Effector memory CD8-positive, alpha-beta T cell (primary cell): ENCODE measurements around the gene CCL22.
"Not testable (repeated sequence)": the region's sequence is repeated elsewhere in the genome, so short reads cannot be mapped to it uniquely, and the experiment has no call there.

Source experiments
- ATAC-seq: fragments of 150-1000 bp; cut with Tn5 transposase; replicated peaks from 2 replicates; pipeline ENCODE4 v1.10.0; 2021; ENCODE audit warnings: mild to moderate bottlenecking, moderate library complexity
- DNase-seq, 3 experiments: peaks; one replicate each; pipeline ENCODE4 v3.0.0; 2021
- H3K27ac Mint-ChIP-seq, 2 donors: one replicate each; pipeline ENCODE4 v1.8.0; 2022; ENCODE audit warnings: mild to moderate bottlenecking in 2 of 2, mixed read lengths in 2 of 2, moderate library complexity in 2 of 2
- H3K27me3 Mint-ChIP-seq, 2 donors: one replicate each; pipeline ENCODE4 v1.8.0; 2022; ENCODE audit warnings: mixed read lengths in 2 of 2
- H3K36me3 Mint-ChIP-seq: one replicate; pipeline ENCODE4 v1.8.0; 2022; ENCODE audit warnings: mild to moderate bottlenecking, moderate library complexity, mixed read lengths; ENCODE audit not compliant: insufficient read depth
- H3K4me1 Mint-ChIP-seq, 2 donors: one replicate each; pipeline ENCODE4 v1.8.0; 2022; ENCODE audit warnings: low read depth in 2 of 2, mixed read lengths in 2 of 2
- H3K4me3 Mint-ChIP-seq, 2 donors: one replicate each; pipeline ENCODE4 v1.8.0; 2022; ENCODE audit warnings: mild to moderate bottlenecking in 2 of 2, mixed read lengths in 2 of 2, moderate library complexity in 2 of 2
- H3K9me3 Mint-ChIP-seq, 2 donors: one replicate each; pipeline ENCODE4 v1.8.0; 2022; ENCODE audit warnings: mixed read lengths in 2 of 2

CCL22 gene

GRCh38 chr16:57335366-57335765 lies 23.2 kb upstream of the CCL22 start:
- no peaks in the 10 kb centered on the region for H3K9me3 Mint-ChIP-seq
- no peaks in the 10 kb centered on the region for H3K36me3 Mint-ChIP-seq
- H3K4me1 Mint-ChIP-seq: no peaks in the 10 kb centered on the region
- no peak overlapping the region for H3K27ac Mint-ChIP-seq
- DNase-seq: no peak
- no peak overlapping the region for H3K4me3 Mint-ChIP-seq
- ATAC-seq: no peak
- peaks cover 31 to 55% of the 10 kb centered on the region in 2 donors for H3K27me3 Mint-ChIP-seq

GRCh38 chr16:57341062-57341440 lies 17.5 kb upstream of the CCL22 start:
- Mint-ChIP-seq H3K4me3 (no peak overlapping the region), H3K27ac (no peak overlapping the region), H3K27me3 (peaks cover 71 to 76% of the 10 kb centered on the region in 2 donors), H3K9me3 (no peaks in the 10 kb centered on the region), H3K4me1 (peaks cover 0 to 1% of the 10 kb centered on the region in 2 donors), H3K36me3 (no peaks in the 10 kb centered on the region)
- no peak for ATAC-seq
- DNase-seq: no peak

GRCh38 chr16:57341441-57342303 lies 16.9 kb upstream of the CCL22 start:
- no peaks in the 10 kb centered on the region for H3K36me3 Mint-ChIP-seq
- ATAC-seq: no peak
- no peak overlapping the region for H3K27ac Mint-ChIP-seq
- peaks cover 71 to 72% of the 10 kb centered on the region in 2 donors for H3K27me3 Mint-ChIP-seq
- no peak for DNase-seq
- no peaks in the 10 kb centered on the region for H3K9me3 Mint-ChIP-seq
- peaks cover 0 to 1% of the 10 kb centered on the region in 2 donors for H3K4me1 Mint-ChIP-seq
- no peak overlapping the region for H3K4me3 Mint-ChIP-seq

- DNase-seq, H3K27ac Mint-ChIP-seq, H3K4me1 Mint-ChIP-seq, H3K9me3 Mint-ChIP-seq, ATAC-seq, H3K4me3 Mint-ChIP-seq, H3K36me3 Mint-ChIP-seq: not testable (repeated sequence)
- H3K27me3 Mint-ChIP-seq: peaks cover 80 to 82% of the 10 kb centered on the region in 2 donors
These were observed 16.0 kb upstream of the CCL22 start for GRCh38 chr16:57342606-57343005.

GRCh38 chr16:57343221-57343620 lies 15.4 kb upstream of the CCL22 start:
- Mint-ChIP-seq H3K27me3 (peaks cover 82 to 85% of the 10 kb centered on the region in 2 donors), H3K9me3 (no peaks in the 10 kb centered on the region), H3K36me3 (no peaks in the 10 kb centered on the region), H3K4me1 (peaks cover 0 to 1% of the 10 kb centered on the region in 2 donors), H3K4me3 (no peak overlapping the region), H3K27ac (no peak overlapping the region)
- DNase-seq: no peak
- no peak for ATAC-seq

- not testable (repeated sequence) for H3K9me3 Mint-ChIP-seq, DNase-seq, H3K27ac Mint-ChIP-seq, H3K36me3 Mint-ChIP-seq, H3K4me1 Mint-ChIP-seq, ATAC-seq, H3K4me3 Mint-ChIP-seq
- peaks cover 82 to 85% of the 10 kb centered on the region in 2 donors for H3K27me3 Mint-ChIP-seq
These were observed 14.5 kb upstream of the CCL22 start for GRCh38 chr16:57344094-57344493.

GRCh38 chr16:57345021-57345420 lies 13.6 kb upstream of the CCL22 start:
- Mint-ChIP-seq H3K4me1 (peaks cover 5 to 9% of the 10 kb centered on the region in 2 donors), H3K27ac (no peak overlapping the region), H3K27me3 (peaks cover 82 to 85% of the 10 kb centered on the region in 2 donors), H3K9me3 (no peaks in the 10 kb centered on the region), H3K36me3 (no peaks in the 10 kb centered on the region), H3K4me3 (no peak overlapping the region)
- no peak for DNase-seq
- no peak for ATAC-seq

- Mint-ChIP-seq H3K4me1 (peaks cover 5 to 10% of the 10 kb centered on the region in 2 donors), H3K27me3 (peaks cover 83 to 84% of the 10 kb centered on the region in 2 donors), H3K9me3 (no peaks in the 10 kb centered on the region), H3K27ac (no peak overlapping the region), H3K36me3 (no peaks in the 10 kb centered on the region), H3K4me3 (no peak overlapping the region)
- ATAC-seq (no peak), DNase-seq (no peak)
These were observed 12.8 kb upstream of the CCL22 start for GRCh38 chr16:57345666-57346204.

GRCh38 chr16:57347858-57348257 lies 10.7 kb upstream of the CCL22 start:
- Mint-ChIP-seq H3K4me3 (no peak overlapping the region), H3K27ac (no peak overlapping the region), H3K4me1 (peaks cover 5 to 10% of the 10 kb centered on the region in 2 donors), H3K27me3 (peaks cover 67 to 78% of the 10 kb centered on the region in 2 donors), H3K36me3 (no peaks in the 10 kb centered on the region), H3K9me3 (no peaks in the 10 kb centered on the region)
- DNase-seq (no peak), ATAC-seq (no peak)

GRCh38 chr16:57348327-57348726 lies 10.3 kb upstream of the CCL22 start:
- Mint-ChIP-seq H3K4me1 (peaks cover 5 to 10% of the 10 kb centered on the region in 2 donors), H3K4me3 (no peak overlapping the region), H3K27ac (no peak overlapping the region), H3K27me3 (peaks cover 62 to 74% of the 10 kb centered on the region in 2 donors), H3K36me3 (no peaks in the 10 kb centered on the region), H3K9me3 (no peaks in the 10 kb centered on the region)
- no peak for DNase-seq
- no peak for ATAC-seq

GRCh38 chr16:57349212-57350031 lies 9.2 kb upstream of the CCL22 start:
- Mint-ChIP-seq H3K27ac (no peak overlapping the region), H3K9me3 (no peaks in the 10 kb centered on the region), H3K4me3 (peak overlapping the region in 1 of 2 donors; percentile 11), H3K27me3 (peaks cover 53 to 66% of the 10 kb centered on the region in 2 donors), H3K36me3 (no peaks in the 10 kb centered on the region), H3K4me1 (peaks cover 5 to 10% of the 10 kb centered on the region in 2 donors)
- no peak for DNase-seq
- ATAC-seq: peak; percentile 74

- H3K4me1 Mint-ChIP-seq: peaks cover 5 to 11% of the 10 kb centered on the region in 2 donors
- no peaks in the 10 kb centered on the region for H3K9me3 Mint-ChIP-seq
- no peak for ATAC-seq
These were observed 5.9 kb upstream of the CCL22 start for GRCh38 chr16:57352636-57353047.

GRCh38 chr16:57354311-57354710 lies 4.3 kb upstream of the CCL22 start:
- Mint-ChIP-seq H3K36me3 (peaks cover 2% of the 10 kb centered on the region), H3K4me3 (no peak overlapping the region)

More at GRCh38 chr16:57352636-57353047, 5.9 kb upstream of the CCL22 start:
- no peak for DNase-seq
- Mint-ChIP-seq H3K27me3 (peaks cover 36 to 54% of the 10 kb centered on the region in 2 donors), H3K27ac (no peak overlapping the region), H3K4me3 (no peak overlapping the region), H3K36me3 (peaks cover 2% of the 10 kb centered on the region)

More at GRCh38 chr16:57354311-57354710, 4.3 kb upstream of the CCL22 start:
- H3K27ac Mint-ChIP-seq: no peak overlapping the region
- ATAC-seq (no peak), DNase-seq (no peak)
- H3K27me3 Mint-ChIP-seq: peaks cover 21 to 37% of the 10 kb centered on the region in 2 donors
- peaks cover 5 to 9% of the 10 kb centered on the region in 2 donors for H3K4me1 Mint-ChIP-seq
- H3K9me3 Mint-ChIP-seq: no peaks in the 10 kb centered on the region
